PC-3 (cell line): Measurements from ENCODE around the gene PTGS1. TPM values are rescaled to one million over a fixed set of nuclear protein-coding genes. Genes with fewer than 3 reads are reported as not detected.
A peak's percentile ranks its signal among the peaks of the same experiment; 100 is the strongest.

Source experiments
- ATAC-seq: fragments of 200-7000 bp; cut with Tn5 transposase; 2 replicates; pipeline ENCODE4 v1.9.1; 2020; ENCODE audit warnings: mild to moderate bottlenecking, moderate library complexity
- BruUV-seq: library from RNA; stranded (reverse); fragments of 400-500 nt; replicated peaks from 2 replicates; lab custom pipeline; 2021; lab: Mats Ljungman, UMichigan
- CTCF ChIA-PET: fragments of 300-600 bp; sonication (Branson Sonifier 250); formaldehyde crosslinking; loops from one replicate; lab custom pipeline; 2022; ENCODE audit warnings: antibody characterized with exemption; lab: Charles Lee
- POLR2A ChIA-PET: fragments of 300-600 bp; sonication (Branson Sonifier 250); formaldehyde crosslinking; loops from one replicate; lab custom pipeline; 2022; ENCODE audit warnings: antibody characterized with exemption; ENCODE audit not compliant: unreplicated experiment; lab: Charles Lee
- DNase-seq: peaks from one replicate; pipeline ENCODE4 v3.0.0-alpha.2; 2015
- H2AFZ ChIP-seq: fragments of 300-600 bp; sonication (generic); 2 replicates; pipeline ENCODE4 v1.6.0; 2016; ENCODE audit warnings: antibody characterized with exemption, low read length
- H3F3A ChIP-seq: fragments of 300-600 bp; sonication (generic); one replicate; pipeline ENCODE4 v1.6.0; 2017; ENCODE audit warnings: antibody characterized with exemption, low read length, control low read depth, mild to moderate bottlenecking; ENCODE audit not compliant: unreplicated experiment
- H3K27ac ChIP-seq: fragments of 300-600 bp; sonication (generic); 2 replicates; pipeline ENCODE4 v1.5.1; 2016; ENCODE audit warnings: mild to moderate bottlenecking, low read length
- H3K27me3 ChIP-seq: fragments of 300-600 bp; sonication (generic); 2 replicates; pipeline ENCODE4 v1.6.1; 2016; ENCODE audit warnings: low read length, mixed read lengths
- H3K36me3 ChIP-seq: fragments of 300-600 bp; sonication (generic); 2 replicates; pipeline ENCODE4 v1.6.1; 2016; ENCODE audit warnings: low read depth, mixed run types, low read length, mixed read lengths
- H3K4me1 ChIP-seq: fragments of 300-600 bp; sonication (generic); 2 replicates; pipeline ENCODE4 v1.5.1; 2016; ENCODE audit warnings: low read length; ENCODE audit not compliant: insufficient read depth
- H3K4me2 ChIP-seq: fragments of 300-600 bp; sonication (generic); 2 replicates; pipeline ENCODE4 v1.6.0; 2016; ENCODE audit warnings: low read length
- H3K4me3 ChIP-seq: fragments of 300-600 bp; sonication (generic); 2 replicates; pipeline ENCODE4 v1.5.1; 2016; ENCODE audit warnings: mild to moderate bottlenecking, low read length, mixed read lengths
- H3K79me2 ChIP-seq: fragments of 300-600 bp; sonication (generic); 2 replicates; pipeline ENCODE4 v1.6.1; 2017; ENCODE audit warnings: low read length, mixed read lengths
- H3K9ac ChIP-seq: fragments of 300-600 bp; sonication (generic); 2 replicates; pipeline ENCODE4 v1.6.0; 2016; ENCODE audit warnings: mild to moderate bottlenecking, low read length
- H3K9me2 ChIP-seq: fragments of 300-600 bp; sonication (generic); replicated peaks from 2 replicates; pipeline ENCODE4 v1.6.1; 2016; ENCODE audit warnings: mixed run types, low read length, mixed read lengths
- H3K9me3 ChIP-seq: fragments of 300-600 bp; sonication (generic); 2 replicates; pipeline ENCODE4 v1.6.1; 2016; ENCODE audit warnings: low read length, mixed read lengths
- H4K20me1 ChIP-seq: fragments of 300-600 bp; sonication (generic); 2 replicates; pipeline ENCODE4 v1.6.1; 2016; ENCODE audit warnings: low read length, mixed read lengths
- CTCF ChIP-seq: fragments of 300-600 bp; sonication (generic); conservative IDR thresholded peaks from 2 replicates; pipeline ENCODE4 v1.5.1; 2017; ENCODE audit warnings: antibody characterized with exemption, low read depth, mild to moderate bottlenecking, low read length
- EZH2 ChIP-seq: fragments of 300-600 bp; sonication (generic); IDR thresholded peaks from one replicate; pipeline ENCODE4 v1.6.1; 2017; ENCODE audit warnings: antibody characterized with exemption, mild to moderate bottlenecking, low read length; ENCODE audit not compliant: unreplicated experiment
- EZH2phosphoT487 ChIP-seq: fragments of 300-600 bp; sonication (generic); IDR thresholded peaks from 2 replicates; pipeline ENCODE4 v1.6.1; 2018; ENCODE audit warnings: mild to moderate bottlenecking, antibody characterized with exemption, low read length, borderline replicate concordance
- intact Hi-C: fragments of 100-400 bp; cut with micrococcal nuclease; formaldehyde crosslinking; loops from 2 replicates; pipeline ENCODE4 v1.9.0; 2023
- total RNA-seq: library from RNA; depleted of rRNA; stranded (reverse); fragments of >200 nt; gene quantifications from 2 replicates; pipeline ENCODE4 v1.2.3, GENCODE V29; 2014

Gene PTGS1
- total RNA-seq, 1 experiment from 2014 or later, result 0.44 TPM

DNA sequence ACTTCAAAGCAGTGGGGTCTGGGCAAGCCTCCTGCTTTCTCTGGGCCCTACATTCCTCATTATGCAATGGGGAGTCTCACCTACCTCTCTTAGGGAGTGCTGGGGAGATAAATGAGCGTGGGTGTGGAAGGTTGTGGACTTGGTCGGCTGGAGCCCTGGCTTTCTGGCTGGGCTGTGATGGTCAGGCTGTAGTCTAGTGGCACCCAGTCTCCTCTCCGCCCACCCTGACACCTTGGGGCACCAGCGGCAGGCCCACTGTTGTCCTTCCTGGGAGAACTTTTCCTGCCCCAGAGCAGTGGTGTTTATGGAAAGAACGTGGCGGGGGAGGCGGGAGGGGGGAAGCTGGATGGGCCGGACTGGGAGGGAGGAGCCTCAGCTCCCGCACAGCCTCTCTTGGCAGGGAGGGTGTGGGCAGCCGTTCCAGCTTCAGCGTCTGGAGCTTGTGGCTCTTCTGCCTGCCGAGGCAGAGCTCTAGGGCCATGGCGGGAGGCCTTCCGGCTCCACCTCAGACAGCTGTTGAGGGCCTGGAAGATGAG lies 4.1 kb downstream of the PTGS1 start:
- Histone ChIP-seq H3K36me3 (no peaks in the 10 kb centered on the region), H3K9ac (no peak overlapping the region), H3K9me2 (no peaks in the 10 kb centered on the region), H3K4me2 (no peak overlapping the region), H3K27ac (no peak overlapping the region), H3K27me3 (peaks cover 4% of the 10 kb centered on the region; the same call in 1 of the 2 replicates), H3K4me3 (no peak overlapping the region), H3K79me2 (no peaks in the 10 kb centered on the region), H3K9me3 (no peaks in the 10 kb centered on the region), H2AFZ (0 out of 2 replicates have a peak overlapping the region, but pooled peaks have one; percentile 32), H3F3A (no peaks in the 10 kb centered on the region), H3K4me1 (no peaks in the 10 kb centered on the region), H4K20me1 (no peaks in the 10 kb centered on the region)
- ChIA-PET POLR2A (no interaction called here), CTCF (no interaction called here)
- DNase-seq, result no peak
- intact Hi-C loops, result no loop called here
- ATAC-seq, result peak; percentile 33; the same call in 1 of the 2 replicates
- TF ChIP-seq EZH2phosphoT487, result no peak
- no peak for TF ChIP-seq EZH2
- no peak for TF ChIP-seq CTCF
- no TSS peak for BruUV-seq

GRCh38 chr9:122376796-122377195 lies 6.0 kb downstream of the PTGS1 start:
- intact Hi-C loops, result no loop called here
- CTCF ChIA-PET, result no interaction called here
- no peak for TF ChIP-seq EZH2phosphoT487
- no peak for TF ChIP-seq CTCF
- no peak for TF ChIP-seq EZH2
- Histone ChIP-seq H3K79me2 (no peaks in the 10 kb centered on the region), H3K9me2 (no peaks in the 10 kb centered on the region), H2AFZ (no peak overlapping the region), H3K4me1 (no peaks in the 10 kb centered on the region), H3F3A (no peaks in the 10 kb centered on the region), H3K36me3 (no peaks in the 10 kb centered on the region), H3K27me3 (no peaks in the 10 kb centered on the region), H3K27ac (no peak overlapping the region), H3K9me3 (no peaks in the 10 kb centered on the region), H3K4me3 (no peak overlapping the region), H4K20me1 (no peaks in the 10 kb centered on the region), H3K4me2 (no peak overlapping the region), H3K9ac (no peak overlapping the region)
- DNase-seq (no peak), ATAC-seq (no peak)
- POLR2A ChIA-PET, result no interaction called here
- no TSS peak for BruUV-seq

- TF ChIP-seq CTCF (no peak), EZH2phosphoT487 (no peak), EZH2 (no peak)
- Histone ChIP-seq H3K27me3 (no peaks in the 10 kb centered on the region), H3K9me2 (no peaks in the 10 kb centered on the region), H3F3A (no peaks in the 10 kb centered on the region), H3K9me3 (no peaks in the 10 kb centered on the region), H3K9ac (no peak overlapping the region), H3K79me2 (no peaks in the 10 kb centered on the region), H3K36me3 (no peaks in the 10 kb centered on the region), H3K4me3 (no peak overlapping the region), H3K4me1 (no peaks in the 10 kb centered on the region), H4K20me1 (no peaks in the 10 kb centered on the region), H3K27ac (no peak overlapping the region), H2AFZ (no peak overlapping the region), H3K4me2 (no peak overlapping the region)
- ChIA-PET CTCF (no interaction called here), POLR2A (no interaction called here)
- BruUV-seq, result no TSS peak
- DNase-seq (no peak), ATAC-seq (no peak)
- intact Hi-C loops, result no loop called here
Measured at GRCh38 chr9:122377241-122378164, 6.7 kb downstream of the PTGS1 start.
